GM12872 (cell line): ENCODE data around the gene FAM124B.

Experiments
- CTCF ChIP-seq: IDR thresholded peaks from 3 replicates; pipeline ENCODE4 v1.5.1; 2011; ENCODE audit warnings: low read depth, mild to moderate bottlenecking, low read length, moderate library complexity; ENCODE audit not compliant: insufficient read depth

FAM124B gene

GRCh38 chr2:224392545-224392944, 9.4 kb downstream of the FAM124B start:
- no peak for TF ChIP-seq CTCF

- TF ChIP-seq CTCF: no peak
These were observed 12.6 kb downstream of the FAM124B start for GRCh38 chr2:224389317-224389716.

- TF ChIP-seq CTCF: no peak
These were observed 15.0 kb downstream of the FAM124B start for GRCh38 chr2:224386876-224387275.

- TF ChIP-seq CTCF: no peak
These were observed 18.8 kb downstream of the FAM124B start for GRCh38 chr2:224382973-224383555.

GRCh38 chr2:224381521-224382279, 20.2 kb downstream of the FAM124B start:
- no peak for TF ChIP-seq CTCF

GRCh38 chr2:224379986-224380385, 21.9 kb downstream of the FAM124B start:
- TF ChIP-seq CTCF: no peak

- no peak for TF ChIP-seq CTCF
These were observed 22.7 kb downstream of the FAM124B start for GRCh38 chr2:224379172-224379571.
